Activated CD8-positive, alpha-beta memory T cell treated with anti-CD3 and anti-CD28 coated beads for 36 hours (primary cell): ENCODE measurements around the gene FXN. TPM values are rescaled to one million over a fixed set of nuclear protein-coding genes. Genes with fewer than 3 reads are reported as not detected.

Experiments used
- CTCF ChIA-PET: fragments of 350-600 bp; sonication (Branson Sonifier 250); formaldehyde crosslinking; loops from one replicate; lab custom pipeline; 2021; ENCODE audit warnings: antibody characterized with exemption; lab: Charles Lee
- POLR2A ChIA-PET: fragments of 350-600 bp; sonication (Branson Sonifier 250); formaldehyde crosslinking; loops from one replicate; lab custom pipeline; 2021; ENCODE audit warnings: antibody characterized with exemption; lab: Charles Lee
- total RNA-seq, 2 experiments: library from RNA; stranded (reverse); gene quantifications; one replicate each; pipeline ENCODE4 v1.2.3, GENCODE V29; 2021

The FXN gene
- total RNA-seq, 2 experiments from 2014 or later: 34.4 to 35.6 TPM

DNA sequence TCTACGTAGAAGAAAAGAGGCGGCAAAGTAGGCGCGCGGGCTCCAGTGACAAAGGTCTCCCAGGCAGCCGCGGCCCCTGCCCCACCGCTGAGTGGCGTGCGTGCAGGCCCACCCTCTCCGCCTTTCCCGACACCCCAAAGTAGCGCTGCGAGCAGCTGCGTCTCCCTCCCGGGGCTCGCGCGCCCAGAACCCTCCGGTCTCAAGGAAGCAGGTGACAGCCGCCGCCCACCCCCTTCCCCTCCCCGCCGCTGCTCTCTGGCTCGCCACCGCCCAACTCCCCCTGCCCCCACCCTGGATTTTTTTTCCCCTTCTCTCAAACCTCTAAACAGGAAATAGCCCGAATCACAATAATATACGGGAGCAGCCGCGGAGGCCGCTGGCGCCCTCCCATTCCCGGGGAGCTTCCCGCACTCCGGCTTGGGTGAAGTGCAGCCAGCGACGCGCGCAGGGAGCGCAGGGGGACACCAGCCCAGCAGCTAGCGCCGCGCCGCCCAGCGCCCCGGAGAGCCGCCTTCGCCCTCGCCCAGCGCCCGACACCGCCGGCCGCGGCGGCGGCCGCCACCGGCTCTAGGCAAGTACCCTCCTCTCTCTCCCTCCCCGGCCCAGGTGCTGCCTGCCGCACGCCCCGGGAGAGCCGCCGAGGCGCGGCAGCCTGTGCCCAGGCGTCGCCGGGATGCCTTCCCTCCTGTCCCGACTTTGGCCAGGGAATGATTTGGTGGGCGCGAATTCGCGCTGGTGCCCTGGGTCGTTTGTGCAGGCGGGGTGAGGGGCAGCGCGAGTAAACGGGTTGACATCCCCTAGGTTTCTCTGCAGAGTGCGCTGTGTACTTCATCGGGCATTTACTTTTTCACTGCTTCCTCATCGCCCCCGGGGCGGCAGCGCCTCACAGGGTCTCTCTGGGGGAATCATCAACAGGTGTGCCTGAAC is 85.9 kb downstream of the FXN start:
- ChIA-PET CTCF (interaction anchor here (1.1 to 1.3 kb wide), 3 partner anchors 36 to 74 kb away, joined by 3 to 4 read pairs (median 3); no protein-coding TSS in a partner anchor), POLR2A (interaction anchor here (1.0 to 1.1 kb wide), 3 partner anchors 53 to 72 kb away, joined by 3 read pairs; no protein-coding TSS in a partner anchor)

GRCh38 chr9:69122082-69122548 is 86.6 kb downstream of the FXN start:
- CTCF ChIA-PET: interaction anchor here (1.1 to 1.3 kb wide), 2 partner anchors 71 to 73 kb away, joined by 3 to 4 read pairs; no protein-coding TSS in a partner anchor
- POLR2A ChIA-PET: interaction anchor here (1.0 to 1.1 kb wide), 3 partner anchors 52 to 71 kb away, joined by 3 read pairs; no protein-coding TSS in a partner anchor

DNA sequence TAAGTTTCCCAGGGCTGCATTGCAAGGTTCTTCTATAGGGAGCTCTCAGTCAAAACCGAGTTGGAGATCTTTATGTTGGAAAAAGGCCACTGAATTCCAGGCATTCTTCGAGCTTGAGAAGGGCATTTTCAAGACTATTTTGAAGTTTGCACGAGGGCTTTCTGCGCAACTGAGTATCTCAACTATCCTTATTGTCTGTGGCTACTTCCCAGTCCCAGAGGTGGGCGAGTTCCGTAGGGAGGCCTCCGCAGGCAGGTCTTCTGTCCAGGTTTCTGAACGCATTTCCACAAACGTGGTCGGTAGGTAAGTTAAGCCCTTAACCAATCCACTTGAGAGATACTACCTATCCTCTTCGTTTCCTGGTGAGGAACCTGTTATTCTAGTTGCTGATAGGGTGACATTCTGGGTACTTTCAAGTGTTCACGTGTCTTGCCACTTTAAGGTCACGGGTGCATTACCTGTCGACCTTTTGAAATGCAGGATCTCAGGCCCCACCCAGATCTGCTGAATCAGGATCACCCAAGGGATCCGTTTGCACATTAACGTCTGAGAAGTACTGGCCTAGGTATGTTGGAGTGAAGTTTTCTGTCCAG is 87.1 kb downstream of the FXN start:
- ChIA-PET CTCF (interaction anchor here (1.1 to 1.3 kb wide), 2 partner anchors 70 to 73 kb away, joined by 3 to 4 read pairs; no protein-coding TSS in a partner anchor), POLR2A (interaction anchor here (1.0 to 1.1 kb wide), 3 partner anchors 52 to 71 kb away, joined by 3 read pairs; no protein-coding TSS in a partner anchor)

- CTCF ChIA-PET: interaction anchor here (0.5 kb wide), 1 partner anchor 78 kb away, joined by 3 read pairs; no protein-coding TSS in a partner anchor
- POLR2A ChIA-PET: no interaction called here
These were observed 95.2 kb downstream of the FXN start for GRCh38 chr9:69130456-69131441.

DNA sequence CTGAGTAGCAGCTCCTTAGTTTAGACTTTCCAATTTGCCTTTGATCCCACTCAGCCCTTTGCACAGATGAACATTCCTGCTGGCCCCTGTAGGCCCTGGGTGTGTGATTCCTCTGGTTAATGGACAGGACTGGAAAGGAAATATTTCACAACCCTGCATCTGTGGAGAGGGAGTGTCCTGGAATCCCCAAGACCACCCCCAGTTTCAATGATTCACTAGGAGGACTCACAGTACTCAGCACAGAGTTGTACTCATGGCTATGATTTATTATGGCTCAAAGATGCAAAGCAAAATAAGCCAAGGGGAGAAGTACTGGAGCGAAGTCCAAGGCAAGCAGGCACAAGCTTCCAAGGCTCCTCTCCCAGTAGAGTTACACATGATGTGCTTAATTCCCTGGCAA is 96.1 kb downstream of the FXN start:
- POLR2A ChIA-PET: no interaction called here
- CTCF ChIA-PET: no interaction called here

GRCh38 chr9:69132361-69132760 is 96.8 kb downstream of the FXN start:
- POLR2A ChIA-PET: no interaction called here
- CTCF ChIA-PET: no interaction called here

GRCh38 chr9:69134412-69134811 is 98.9 kb downstream of the FXN start:
- POLR2A ChIA-PET: no interaction called here
- CTCF ChIA-PET: no interaction called here

DNA sequence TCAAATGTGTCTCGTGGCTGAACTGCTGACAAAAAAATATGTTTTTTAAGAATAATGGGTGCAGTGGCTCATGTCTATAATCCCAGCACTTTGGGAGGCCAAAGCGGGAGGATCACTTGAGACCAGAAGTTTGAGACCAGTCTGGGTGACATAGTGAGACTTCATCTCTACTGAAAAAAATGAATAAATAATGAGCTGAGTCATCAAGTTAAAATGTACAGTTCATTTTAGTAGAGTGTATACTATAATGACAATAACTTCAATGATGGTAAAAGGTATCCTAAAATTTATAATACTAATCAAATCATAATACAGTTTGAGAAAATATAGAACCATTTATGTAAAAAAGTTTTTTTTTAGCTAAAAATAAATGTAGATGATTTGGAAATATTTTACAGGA is 100.6 kb downstream of the FXN start:
- POLR2A ChIA-PET: no interaction called here
- CTCF ChIA-PET: no interaction called here

GRCh38 chr9:69136779-69137178 is 101.2 kb downstream of the FXN start:
- ChIA-PET POLR2A (no interaction called here), CTCF (no interaction called here)

DNA sequence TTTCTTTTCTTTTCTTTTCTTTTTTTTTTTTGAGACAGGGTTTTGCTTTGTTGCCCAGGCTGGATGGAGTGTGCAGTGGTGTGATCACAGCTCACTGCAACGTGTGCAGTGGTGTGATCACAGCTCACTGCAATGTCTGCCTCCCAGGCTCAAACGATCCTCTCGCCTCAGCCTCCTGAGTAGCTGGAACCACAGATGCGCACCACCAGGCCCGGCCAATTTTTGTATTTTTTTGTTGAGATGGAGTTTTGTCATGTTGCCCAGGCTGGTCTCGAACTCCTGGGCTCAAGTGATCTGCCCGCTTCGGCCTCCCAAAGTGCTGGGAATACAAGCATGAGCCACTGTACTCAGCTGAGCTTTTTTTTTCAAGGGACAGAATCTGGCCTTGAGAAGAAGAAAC is 101.8 kb downstream of the FXN start:
- ChIA-PET CTCF (interaction anchor here (0.6 kb wide), 1 partner anchor 185 kb away, joined by 3 read pairs; no protein-coding TSS in a partner anchor), POLR2A (no interaction called here)

DNA sequence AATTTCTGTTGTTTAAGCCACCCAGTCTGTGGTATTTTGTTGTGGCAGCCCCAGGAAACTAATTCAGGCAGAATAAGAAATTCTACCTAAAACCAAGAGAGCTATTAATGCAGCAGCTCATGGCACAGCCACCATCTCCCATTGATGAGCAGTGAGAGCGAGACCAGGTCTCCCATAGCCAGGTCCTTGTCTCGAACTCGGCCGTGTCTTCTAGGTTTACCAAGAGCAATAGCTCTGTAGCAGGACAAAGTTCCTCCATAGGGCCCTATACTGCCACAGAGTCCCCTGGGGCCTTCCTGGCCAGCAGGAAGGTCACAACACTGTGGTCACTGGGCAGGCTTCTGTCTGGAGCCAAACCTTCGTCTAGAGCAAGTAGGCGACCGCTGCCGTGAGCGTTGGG is 104.0 kb downstream of the FXN start:
- CTCF ChIA-PET: no interaction called here
- POLR2A ChIA-PET: no interaction called here

- POLR2A ChIA-PET: no interaction called here
- CTCF ChIA-PET: no interaction called here
These were observed 104.7 kb downstream of the FXN start for GRCh38 chr9:69140123-69140735.

DNA sequence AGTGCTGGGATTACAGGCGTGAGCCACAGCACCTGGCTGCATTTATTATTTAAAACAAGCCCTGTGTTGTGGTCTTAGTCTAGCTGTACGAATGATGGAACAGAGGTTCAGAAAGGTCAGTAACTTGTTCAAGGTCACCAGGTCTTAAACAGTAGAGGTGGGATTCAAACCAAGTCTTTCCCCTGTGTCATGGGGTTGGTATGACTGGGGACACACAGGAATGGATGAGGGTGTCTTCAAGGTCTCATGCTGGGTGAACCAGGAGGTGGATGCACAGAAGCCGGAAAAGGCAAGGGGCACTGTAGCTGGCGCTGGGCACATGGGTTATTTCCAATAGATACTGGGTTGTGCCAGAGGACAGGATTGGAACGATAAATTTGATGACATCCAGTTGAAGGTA is 106.3 kb downstream of the FXN start:
- CTCF ChIA-PET: no interaction called here
- POLR2A ChIA-PET: interaction anchor here (0.6 kb wide), 1 partner anchor 147 kb away, joined by 5 read pairs; no protein-coding TSS in a partner anchor

- ChIA-PET POLR2A (no interaction called here), CTCF (no interaction called here)
These were observed 107.7 kb downstream of the FXN start for GRCh38 chr9:69143291-69143690.

DNA sequence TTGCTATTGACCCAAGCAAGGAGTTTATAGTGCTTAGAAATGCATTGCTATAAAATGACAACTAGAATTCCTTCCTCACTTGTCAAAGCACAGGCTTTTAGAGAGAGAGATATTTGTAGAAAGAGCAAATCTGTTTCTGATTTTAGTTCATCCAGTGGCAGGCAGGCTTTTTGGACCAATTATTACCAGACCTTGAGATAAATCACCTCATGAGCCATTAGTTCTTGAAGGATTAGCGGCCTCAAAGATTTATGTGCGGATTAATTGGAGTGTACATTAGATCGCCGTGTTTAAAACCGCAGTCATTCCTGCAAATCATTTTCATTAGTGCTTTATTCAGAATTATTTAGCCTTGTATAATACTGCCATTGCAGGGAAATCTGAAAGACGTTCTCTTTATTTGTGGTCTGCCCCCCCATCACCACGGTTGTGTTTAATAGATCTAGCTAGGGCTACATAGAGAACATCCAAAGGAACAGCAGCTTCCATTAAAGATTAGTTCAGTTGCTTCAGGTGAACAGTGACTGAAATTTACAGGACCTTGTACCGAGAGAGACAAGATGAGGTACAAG is 109.7 kb downstream of the FXN start:
- ChIA-PET CTCF (no interaction called here), POLR2A (no interaction called here)

DNA sequence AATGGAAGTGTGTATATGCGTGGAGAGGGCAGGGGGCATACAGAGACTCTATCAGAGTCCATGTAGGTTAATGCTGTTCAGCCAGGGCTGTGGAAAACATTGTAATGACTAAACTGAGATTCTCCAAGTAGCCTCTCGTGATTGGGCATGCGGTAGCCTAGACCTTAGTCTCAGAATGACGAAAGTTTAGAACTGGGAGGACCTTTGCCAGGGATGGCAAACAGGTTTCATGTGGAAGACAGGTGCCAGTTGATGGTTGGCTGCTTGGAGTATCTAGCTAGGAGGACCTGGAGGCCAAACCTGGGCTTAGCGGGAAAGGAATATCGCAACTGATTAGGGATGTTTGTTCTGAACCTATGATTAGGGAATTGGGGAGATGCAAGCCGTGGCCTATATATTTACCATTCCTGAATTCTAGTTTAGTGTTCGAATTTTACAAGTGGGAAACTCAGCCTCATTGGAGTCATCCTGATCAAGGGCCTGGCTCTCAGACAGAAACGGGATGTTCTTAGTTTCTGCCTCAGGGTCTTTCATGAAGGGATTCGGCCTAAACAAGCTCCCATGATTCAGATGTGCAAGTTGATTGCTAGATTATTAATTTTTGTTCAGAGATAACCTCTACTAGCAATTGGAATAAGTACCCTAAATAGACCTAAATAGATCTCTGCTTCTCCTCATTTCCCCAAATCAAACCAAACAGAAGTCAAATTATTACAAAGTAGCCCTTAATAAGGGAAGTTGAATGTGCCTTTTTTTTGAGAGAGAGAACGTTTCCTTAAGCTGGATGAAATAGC is 111.7 kb downstream of the FXN start:
- ChIA-PET CTCF (no interaction called here), POLR2A (no interaction called here)

DNA sequence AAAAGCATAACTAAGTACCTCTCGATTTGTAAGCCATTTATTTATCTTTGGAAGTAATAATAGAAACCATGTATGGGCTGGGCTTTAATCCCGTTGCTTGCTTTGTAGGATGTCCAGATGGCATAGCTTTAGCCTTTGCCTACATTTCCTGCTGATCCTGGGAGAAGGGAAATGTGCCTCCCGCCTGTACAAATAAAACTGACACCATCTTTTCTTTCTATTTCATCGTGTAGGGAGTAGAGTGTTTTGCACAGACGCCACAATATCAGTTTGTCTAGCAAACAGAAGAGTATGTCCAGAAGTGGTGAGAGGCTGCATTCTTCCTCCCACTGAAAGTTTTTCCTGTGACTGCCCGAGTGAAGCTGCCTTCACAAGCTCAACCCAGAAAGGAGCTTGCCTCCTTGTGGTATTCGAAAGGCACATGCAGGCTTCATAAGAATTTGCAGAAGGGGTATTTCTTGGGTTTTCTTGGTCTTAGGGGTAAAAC is 113.8 kb downstream of the FXN start:
- ChIA-PET POLR2A (no interaction called here), CTCF (no interaction called here)
